ENCODE measurements around the gene SELENOO. TPM values are rescaled to one million over a fixed set of nuclear protein-coding genes. Genes with fewer than 3 reads are reported as not detected.

SELENOO gene
- total RNA-seq, 2 donors from 2014 or later, result 22.5 to 23.4 TPM

GRCh38 chr22:50229370-50229769, 28.6 kb downstream of the SELENOO start:
- H3K9me3 Mint-ChIP-seq, result no peaks in the 10 kb centered on the region
- peaks cover 0 to 9% of the 10 kb centered on the region in 2 donors for H3K36me3 Mint-ChIP-seq
- ATAC-seq, result no peak
- DNase-seq (ENCODE audit: low spot score in 2 of 2), result no peak
- H3K27ac Mint-ChIP-seq, result peak overlapping the region; percentile 8 to 55

- H3K27ac Mint-ChIP-seq, result no peak overlapping the region
- H3K36me3 Mint-ChIP-seq, result peaks cover 0 to 21% of the 10 kb centered on the region in 2 donors
- no peak for ATAC-seq
- no peaks in the 10 kb centered on the region for H3K9me3 Mint-ChIP-seq
- no peak for DNase-seq (ENCODE audit: low spot score in 2 of 2)
Measured at GRCh38 chr22:50232481-50233151, 31.8 kb downstream of the SELENOO start.

GRCh38 chr22:50233223-50233622, 32.4 kb downstream of the SELENOO start:
- Mint-ChIP-seq H3K9me3 (no peaks in the 10 kb centered on the region), H3K36me3 (peaks cover 0 to 21% of the 10 kb centered on the region in 2 donors), H3K27ac (peak overlapping the region in 1 of 2 donors; percentile 50)
- ATAC-seq (no peak), DNase-seq (ENCODE audit: low spot score in 2 of 2) (no peak)

GRCh38 chr22:50236731-50237409, 36.1 kb downstream of the SELENOO start:
- ATAC-seq (no peak), DNase-seq (ENCODE audit: low spot score in 2 of 2) (no peak)
- H3K9me3 Mint-ChIP-seq, result no peaks in the 10 kb centered on the region
- peaks cover 0 to 21% of the 10 kb centered on the region in 2 donors for H3K36me3 Mint-ChIP-seq
- H3K27ac Mint-ChIP-seq, result peak overlapping the region in 1 of 2 donors; percentile 54

- H3K27ac Mint-ChIP-seq, result no peak overlapping the region
- no peaks in the 10 kb centered on the region for H3K9me3 Mint-ChIP-seq
- ATAC-seq (no peak), DNase-seq (ENCODE audit: low spot score in 2 of 2) (no peak)
- peaks cover 2 to 21% of the 10 kb centered on the region in 2 donors for H3K36me3 Mint-ChIP-seq
Measured at GRCh38 chr22:50238755-50239154, 37.9 kb downstream of the SELENOO start.

- Mint-ChIP-seq H3K27ac (peak overlapping the region in 1 of 2 donors; percentile 41), H3K9me3 (no peaks in the 10 kb centered on the region), H3K36me3 (peaks cover 17% of the 10 kb centered on the region in 2 donors)
- DNase-seq (ENCODE audit: low spot score in 2 of 2) (no peak), ATAC-seq (no peak)
Measured at GRCh38 chr22:50242406-50242949, 41.7 kb downstream of the SELENOO start.

- no peak for ATAC-seq
- peak overlapping the region; percentile 90 to 100 for H3K27ac Mint-ChIP-seq
- H3K9me3 Mint-ChIP-seq, result no peaks in the 10 kb centered on the region
- no peak for DNase-seq (ENCODE audit: low spot score in 2 of 2)
- peaks cover 17% of the 10 kb centered on the region in 2 donors for H3K36me3 Mint-ChIP-seq
Measured at GRCh38 chr22:50243685-50244419, 43.0 kb downstream of the SELENOO start.

GRCh38 chr22:50244420-50245213, 43.8 kb downstream of the SELENOO start, which contains the start of gene TUBGCP6:
TUBGCP6 (minus strand) TSS chr22:50245023; CDS start chr22:50244459, 564 bp downstream.
- H3K36me3 Mint-ChIP-seq, result peaks cover 17% of the 10 kb centered on the region in 2 donors
- DNase-seq (ENCODE audit: low spot score in 2 of 2), result peak; percentile 91 to 93
- H3K27ac Mint-ChIP-seq, result peak within 1 kb of the TSS; percentile 90 to 100
- no peaks in the 10 kb centered on the region for H3K9me3 Mint-ChIP-seq
- ATAC-seq, result peak; percentile 89 to 93

- Mint-ChIP-seq H3K36me3 (peaks cover 17% of the 10 kb centered on the region in 2 donors), H3K27ac (peak overlapping the region; percentile 90 to 100), H3K9me3 (no peaks in the 10 kb centered on the region)
- ATAC-seq (peak in 1 of 2 donors; percentile 2), DNase-seq (ENCODE audit: low spot score in 2 of 2) (no peak)
Measured at GRCh38 chr22:50245214-50246072, 44.6 kb downstream of the SELENOO start.

GRCh38 chr22:50246242-50247175, 45.7 kb downstream of the SELENOO start:
- no peak for ATAC-seq
- Mint-ChIP-seq H3K27ac (peak overlapping the region in 1 of 2 donors; percentile 90), H3K36me3 (peaks cover 17% of the 10 kb centered on the region in 2 donors), H3K9me3 (no peaks in the 10 kb centered on the region)
- DNase-seq (ENCODE audit: low spot score in 2 of 2), result no peak

GRCh38 chr22:50247748-50248147, 46.9 kb downstream of the SELENOO start:
- DNase-seq (ENCODE audit: low spot score in 2 of 2) (no peak), ATAC-seq (no peak)
- Mint-ChIP-seq H3K36me3 (peaks cover 17% of the 10 kb centered on the region in 2 donors), H3K9me3 (no peaks in the 10 kb centered on the region), H3K27ac (peak overlapping the region in 1 of 2 donors; percentile 85)

GRCh38 chr22:50248196-50249081, 47.6 kb downstream of the SELENOO start:
- H3K36me3 Mint-ChIP-seq, result peaks cover 17% of the 10 kb centered on the region in 2 donors
- no peaks in the 10 kb centered on the region for H3K9me3 Mint-ChIP-seq
- no peak for DNase-seq (ENCODE audit: low spot score in 2 of 2)
- H3K27ac Mint-ChIP-seq, result peak overlapping the region in 1 of 2 donors; percentile 85
- ATAC-seq, result no peak

- H3K36me3 Mint-ChIP-seq, result peaks cover 7% of the 10 kb centered on the region in 2 donors
- DNase-seq (ENCODE audit: low spot score in 2 of 2), result no peak
- ATAC-seq, result no peak
- H3K27ac Mint-ChIP-seq, result no peak overlapping the region
- no peaks in the 10 kb centered on the region for H3K9me3 Mint-ChIP-seq
Measured at GRCh38 chr22:50249341-50250248, 48.8 kb downstream of the SELENOO start.

All from activated naive CD4-positive, alpha-beta T cell treated with anti-CD3 and anti-CD28 coated beads, Interleukin-2, amount 50 U/mL, for 72 hours (primary cell).